Measurements from ENCODE around the gene SPSB4.

- TF ChIP-seq CTCF (IDR thresholded peaks at IDR 0.05; ENCODE audit: insufficient read depth, low read length, poor library complexity, severe bottlenecking) (no peak), EZH2phosphoT487 (conservative IDR thresholded peaks at IDR 0.05; ENCODE audit: low read length) (no peak)
Measured at GRCh38 chr3:141124715-141125114, 73.6 kb downstream of the SPSB4 start.
